ENCODE measurements around the gene CORO1C.

DNA sequence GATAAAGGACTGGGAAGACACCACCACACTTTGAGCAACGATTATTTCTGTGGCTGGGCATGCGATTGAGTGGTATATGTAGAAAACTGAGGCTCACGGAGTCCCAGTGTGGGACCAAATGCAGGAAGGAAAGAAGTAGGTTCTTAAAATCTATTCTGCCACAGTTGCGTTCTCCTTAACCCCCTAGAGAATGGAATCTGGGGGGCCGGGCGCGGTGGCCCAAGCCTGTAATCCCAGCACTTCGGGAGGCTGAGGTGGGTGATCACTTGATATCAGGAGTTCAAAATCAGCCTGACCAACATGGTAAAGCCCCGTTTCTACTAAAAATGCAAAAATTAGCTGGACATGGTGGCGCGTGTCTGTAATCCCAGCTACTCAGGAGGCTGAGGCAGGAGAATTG, 29.9 kb upstream of the CORO1C start:
- TF ChIP-seq, protein P1, sequence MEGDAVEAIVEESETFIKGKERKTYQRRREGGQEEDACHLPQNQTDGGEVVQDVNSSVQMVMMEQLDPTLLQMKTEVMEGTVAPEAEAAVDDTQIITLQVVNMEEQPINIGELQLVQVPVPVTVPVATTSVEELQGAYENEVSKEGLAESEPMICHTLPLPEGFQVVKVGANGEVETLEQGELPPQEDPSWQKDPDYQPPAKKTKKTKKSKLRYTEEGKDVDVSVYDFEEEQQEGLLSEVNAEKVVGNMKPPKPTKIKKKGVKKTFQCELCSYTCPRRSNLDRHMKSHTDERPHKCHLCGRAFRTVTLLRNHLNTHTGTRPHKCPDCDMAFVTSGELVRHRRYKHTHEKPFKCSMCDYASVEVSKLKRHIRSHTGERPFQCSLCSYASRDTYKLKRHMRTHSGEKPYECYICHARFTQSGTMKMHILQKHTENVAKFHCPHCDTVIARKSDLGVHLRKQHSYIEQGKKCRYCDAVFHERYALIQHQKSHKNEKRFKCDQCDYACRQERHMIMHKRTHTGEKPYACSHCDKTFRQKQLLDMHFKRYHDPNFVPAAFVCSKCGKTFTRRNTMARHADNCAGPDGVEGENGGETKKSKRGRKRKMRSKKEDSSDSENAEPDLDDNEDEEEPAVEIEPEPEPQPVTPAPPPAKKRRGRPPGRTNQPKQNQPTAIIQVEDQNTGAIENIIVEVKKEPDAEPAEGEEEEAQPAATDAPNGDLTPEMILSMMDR (IDR thresholded peaks at IDR 0.05; ENCODE audit: borderline replicate concordance, extremely low read depth, low read length, poor library complexity, severe bottlenecking), result no peak
- no peak for TF ChIP-seq EZH2 (IDR thresholded peaks at IDR 0.05; ENCODE audit: borderline replicate concordance, low read depth, low read length, severe bottlenecking)

All from DND-41 (cell line).